Measurements from ENCODE around the gene SNRPB. TPM values are rescaled to one million over a fixed set of nuclear protein-coding genes. Genes with fewer than 3 reads are reported as not detected.

The SNRPB gene
- total and polyA plus RNA-seq, 12 donors = 66.2 to 265 (median 150) TPM

GRCh38 chr20:2459981-2460751, 10.4 kb downstream of the SNRPB start:
- Histone ChIP-seq H3K4me1 (replicated peaks in 1 of 2) (no peaks in the 10 kb centered on the region), H3K27ac (no peak overlapping the region), H3K27me3 (no peaks in the 10 kb centered on the region), H3K9me3 (replicated peaks in 1 of 3) (no peaks in the 10 kb centered on the region), H3K36me3 (replicated peaks in 1 of 2) (peaks cover 0 to 68% of the 10 kb centered on the region in 2 donors), H3K4me3 (no peak overlapping the region)
- intact Hi-C loops (cut with DNase I) = loop anchor here in 1 of 2 donors (10.0 kb wide), 2 partner anchors 255 to 355 kb away; partner anchors contain the start of gene STK35
- no peak for TF ChIP-seq CTCF (IDR thresholded peaks at IDR 0.05)
- TF ChIP-seq POLR2A (IDR thresholded peaks at IDR 0.05) = no peak
- no peak for DNase-seq
- WGBS, 4 donors = 45 to 75% (median 64%) methylated on average over 1 of the region's 1 CpG

GRCh38 chr20:2458919-2459499, 11.6 kb downstream of the SNRPB start:
- no peaks in the 10 kb centered on the region for H3K4me1 ChIP-seq (replicated peaks in 1 of 2)
- WGBS, 4 donors = 92 to 98% (median 97%) methylated on average over 3 of the region's 3 CpGs
- intact Hi-C loops (cut with DNase I) = loop anchor here in 1 of 2 donors (10.0 kb wide), 2 partner anchors 254 to 354 kb away; partner anchors contain the start of gene STK35
- H3K4me3 ChIP-seq = no peak overlapping the region
- peaks cover 0 to 56% of the 10 kb centered on the region in 2 donors for H3K36me3 ChIP-seq (replicated peaks in 1 of 2)
- H3K27me3 ChIP-seq = no peaks in the 10 kb centered on the region
- DNase-seq = no peak
- TF ChIP-seq POLR2A (IDR thresholded peaks at IDR 0.05) (no peak), CTCF (IDR thresholded peaks at IDR 0.05) (no peak)
- no peak overlapping the region for H3K27ac ChIP-seq
- H3K9me3 ChIP-seq (replicated peaks in 1 of 3) = no peaks in the 10 kb centered on the region

- WGBS, 4 donors = 49 to 62% (median 55%) methylated on average over 2 of the region's 2 CpGs
- no peaks in the 10 kb centered on the region for H3K27me3 ChIP-seq
- TF ChIP-seq CTCF (IDR thresholded peaks at IDR 0.05) = no peak
- TF ChIP-seq POLR2A (IDR thresholded peaks at IDR 0.05) = no peak
- H3K27ac ChIP-seq = peak overlapping the region in 1 of 5 donors; percentile 21
- H3K9me3 ChIP-seq (replicated peaks in 1 of 3) = no peaks in the 10 kb centered on the region
- no peak overlapping the region for H3K4me3 ChIP-seq
- intact Hi-C loops (cut with DNase I) = loop anchor here in 1 of 2 donors (10.0 kb wide), 2 partner anchors 251 to 351 kb away; partner anchors contain the start of gene STK35
- peaks cover 0 to 25% of the 10 kb centered on the region in 2 donors for H3K36me3 ChIP-seq (replicated peaks in 1 of 2)
- DNase-seq = peak in 5 of 7 donors; percentile 41 to 65 (median 58)
- H3K4me1 ChIP-seq (replicated peaks in 1 of 2) = no peaks in the 10 kb centered on the region
These were observed 14.7 kb downstream of the SNRPB start for GRCh38 chr20:2455771-2456497.

GRCh38 chr20:2453792-2454191, 16.8 kb downstream of the SNRPB start:
- no peak for DNase-seq
- intact Hi-C loops (cut with DNase I) = loop anchor here (5.0 to 10.0 kb wide), 3 partner anchors 249 to 349 kb away; partner anchors contain the start of gene STK35 (in 1 of the 2)
- Histone ChIP-seq H3K27me3 (no peaks in the 10 kb centered on the region), H3K36me3 (replicated peaks in 1 of 2) (peaks cover 0 to 4% of the 10 kb centered on the region in 2 donors), H3K4me1 (replicated peaks in 1 of 2) (no peaks in the 10 kb centered on the region), H3K4me3 (no peak overlapping the region), H3K27ac (no peak overlapping the region), H3K9me3 (replicated peaks in 1 of 3) (no peaks in the 10 kb centered on the region)
- TF ChIP-seq CTCF (IDR thresholded peaks at IDR 0.05) (no peak), POLR2A (IDR thresholded peaks at IDR 0.05) (no peak)
- 71 to 87% (median 83%) methylated on average over 3 of the region's 3 CpGs for whole genome bisulfite sequencing, 4 donors

Measured in adrenal gland (tissue), 12 donors.